ENCODE results near the gene IL5RA. TPM values are rescaled to one million over a fixed set of nuclear protein-coding genes. Genes with fewer than 3 reads are reported as not detected.

Gene IL5RA
- total and polyA plus RNA-seq, 10 of the 15 experiments (the other 5 are each of a cell fraction or from before 2014, with no cell fraction given): 0.04 to 0.53 (median 0.14) TPM; not detected in 6

GRCh38 chr3:3145831-3146230, 35.7 kb upstream of the IL5RA start:
- ChIA-PET POLR2A (no interaction called here), SMC1A (ENCODE audit: uncharacterized antibody, unreplicated experiment) (interaction anchor here (1.4 kb wide), 1 partner anchor 8 kb away, joined by 6 read pairs; no protein-coding TSS in a partner anchor), RAD21 (ENCODE audit: unreplicated experiment) (no interaction called here), CTCF (no interaction called here)
- no peaks in the 10 kb centered on the region for H3K9me3 ChIP-seq (replicated peaks; ENCODE audit: control insufficient read depth, insufficient read depth, low read length)
- no peak overlapping the region for H2AFZ ChIP-seq (ENCODE audit: control insufficient read depth, low read depth, low read length)
- no TSS peak for BruUV-seq (replicated peaks)
- in situ Hi-C loops (cut with MboI) (no loop called here), intact Hi-C loops (cut with micrococcal nuclease; ENCODE audit: unreplicated experiment) (no loop called here)
- H3K4me3 ChIP-seq: no peak overlapping the region
- H3K4me1 ChIP-seq (ENCODE audit: control insufficient read depth, insufficient read depth, low read length): no peaks in the 10 kb centered on the region
- WGBS (ENCODE audit: insufficient coverage, insufficient replicate concordance, low lambda C conversion rate, missing lambda C conversion rate): 91% methylated on average over 8 of the region's 8 CpGs
- H3K27me3 ChIP-seq (replicated peaks in 1 of 2; ENCODE audit: control insufficient read depth in 2 of 2, insufficient read depth in 2 of 2, low read length in 1 of 2): no peaks in the 10 kb centered on the region
- H3K36me3 ChIP-seq (ENCODE audit: control insufficient read depth in 2 of 2, insufficient read depth in 2 of 2, low read length in 1 of 2): peaks cover 5 to 40% of the 10 kb centered on the region in 2 experiments
- no peaks in the 10 kb centered on the region for H4K20me1 ChIP-seq (ENCODE audit: control insufficient read depth, insufficient read depth)
- no peak overlapping the region for H3K4me2 ChIP-seq (ENCODE audit: control insufficient read depth, insufficient read depth)
- FAIRE-seq: no peak
- ATAC-seq: no peak
- H3K27ac ChIP-seq (ENCODE audit: control insufficient read depth, insufficient read depth): no peak overlapping the region
- H3K79me2 ChIP-seq (ENCODE audit: control insufficient read depth, insufficient read depth, low read length): no peaks in the 10 kb centered on the region
- DNase-seq (ENCODE audit: low read depth, low spot score): no peak
- no peak overlapping the region for H3K9ac ChIP-seq (ENCODE audit: control insufficient read depth, insufficient read depth, low read length)
- no peak for TF ChIP-seq SMAD5 (IDR thresholded peaks at IDR 0.05; ENCODE audit: low read depth)
- no peak for TF ChIP-seq HDAC2 (IDR thresholded peaks at IDR 0.05)
- no peak for TF ChIP-seq SP1 (IDR thresholded peaks at IDR 0.05; ENCODE audit: low read depth, low read length)
- no peak for TF ChIP-seq FOXK2 (IDR thresholded peaks at IDR 0.05)
- TF ChIP-seq DPF2 (IDR thresholded peaks at IDR 0.05): no peak
- no peak for TF ChIP-seq ZBTB4 (CRISPR knock-in tag; IDR thresholded peaks at IDR 0.05)
- no peak for TF ChIP-seq SMAD1 (IDR thresholded peaks at IDR 0.05; ENCODE audit: low read depth, partially characterized antibody)
- TF ChIP-seq JUND (IDR thresholded peaks at IDR 0.05; ENCODE audit: low read depth, low read length): no peak
- no peak for TF ChIP-seq CHD2 (IDR thresholded peaks at IDR 0.05; ENCODE audit: borderline replicate concordance, low read depth, low read length)
- no peak for TF ChIP-seq NR2C2 (IDR thresholded peaks at IDR 0.05; ENCODE audit: borderline replicate concordance, control insufficient read depth, insufficient read length, low read depth)
- TF ChIP-seq ZBTB11 (CRISPR knock-in tag; IDR thresholded peaks at IDR 0.05): no peak
- no peak for TF ChIP-seq MYC (IDR thresholded peaks at IDR 0.05; ENCODE audit: insufficient read depth, insufficient read length, insufficient replicate concordance, low read length, severe bottlenecking)
- no peak for TF ChIP-seq RCOR1 (conservative IDR thresholded peaks at IDR 0.05; ENCODE audit: low read depth, low read length)
- TF ChIP-seq YY1 (IDR thresholded peaks at IDR 0.05; ENCODE audit: low read depth, low read length): no peak
- TF ChIP-seq TBL1XR1 (IDR thresholded peaks at IDR 0.05; ENCODE audit: low read depth, low read length): no peak
- TF ChIP-seq BRCA1 (IDR thresholded peaks at IDR 0.05; ENCODE audit: low read depth, low read length): no peak

Measured in GM12878 (cell line).